Suprapubic skin (tissue), 4 donors: ENCODE measurements around the gene PTPN4.

Experiments used
- CTCF ChIP-seq, 2 donors: fragments of 200-600 bp in 1 of 2; fragments of 450-650 bp in 1 of 2; sonication (generic) in 1 of 2; IDR thresholded peaks; one replicate each; pipeline ENCODE4 v1.5.1; 2016 to 2019; ENCODE audit warnings: antibody characterized with exemption in 2 of 2, mild to moderate bottlenecking in 1 of 2, moderate library complexity in 1 of 2
- EP300 ChIP-seq: sonication (generic); formaldehyde crosslinking; IDR thresholded peaks from one replicate; pipeline ENCODE4 v1.6.1; 2017; ENCODE audit warnings: antibody characterized with exemption
- POLR2A ChIP-seq, 2 donors: fragments of 450-650 bp; IDR thresholded peaks; one replicate each; pipeline ENCODE4 v1.6.1; 2017; ENCODE audit warnings: antibody characterized with exemption in 2 of 2, mild to moderate bottlenecking in 2 of 2, moderate library complexity in 2 of 2
- POLR2AphosphoS5 ChIP-seq, 3 donors: sonication (generic); formaldehyde crosslinking; IDR thresholded peaks; one replicate each; pipeline ENCODE4 v1.6.1; 2017; ENCODE audit warnings: antibody characterized with exemption in 3 of 3

- TF ChIP-seq CTCF (IDR thresholded peaks at IDR 0.05) (no peak), EP300 (no peak), POLR2AphosphoS5 (IDR thresholded peaks at IDR 0.05) (no peak), POLR2A (IDR thresholded peaks at IDR 0.05) (no peak)
Measured at GRCh38 chr2:119941981-119942513, 182.3 kb downstream of the PTPN4 start.
